H9 (cell line): Measurements from ENCODE around the gene PTPRN2. TPM values are rescaled to one million over a fixed set of nuclear protein-coding genes. Genes with fewer than 3 reads are reported as not detected.

ENCODE experiments used
- DNase-seq: peaks from one replicate; pipeline ENCODE4 v3.0.0-alpha.2; 2017
- H2AFZ ChIP-seq: one replicate; pipeline ENCODE4 v1.6.1; 2013; ENCODE audit warnings: mild to moderate bottlenecking, low read length, control low read depth, moderate library complexity
- H2AK5ac ChIP-seq: 2 replicates; pipeline ENCODE4 v1.6.1; 2013; ENCODE audit warnings: low read length, control low read depth, mixed read lengths; ENCODE audit not compliant: insufficient read length
- H2BK120ac ChIP-seq: one replicate; pipeline ENCODE4 v1.6.1; 2013; ENCODE audit warnings: low read depth, mild to moderate bottlenecking, low read length, control low read depth, inconsistent platforms; ENCODE audit not compliant: poor library complexity, severe bottlenecking
- H2BK12ac ChIP-seq: 2 replicates; pipeline ENCODE4 v1.6.1; 2013; ENCODE audit warnings: low read length, control low read depth, mixed read lengths, low read depth; ENCODE audit not compliant: insufficient read length
- H2BK15ac ChIP-seq: 2 replicates; pipeline ENCODE4 v1.6.1; 2013; ENCODE audit warnings: low read depth, low read length, control low read depth
- H2BK20ac ChIP-seq: one replicate; pipeline ENCODE4 v1.6.1; 2013; ENCODE audit warnings: low read depth, mild to moderate bottlenecking, low read length, control low read depth, inconsistent platforms; ENCODE audit not compliant: poor library complexity, severe bottlenecking
- H2BK5ac ChIP-seq: 2 replicates; pipeline ENCODE4 v1.6.1; 2013; ENCODE audit warnings: low read length, control low read depth, mixed read lengths; ENCODE audit not compliant: insufficient read length
- H3K14ac ChIP-seq: 2 replicates; pipeline ENCODE4 v1.6.1; 2013; ENCODE audit warnings: low read length, control low read depth; ENCODE audit not compliant: insufficient read depth
- H3K18ac ChIP-seq: 2 replicates; pipeline ENCODE4 v1.6.1; 2013; ENCODE audit warnings: low read depth, mild to moderate bottlenecking, mixed read lengths, low read length, control low read depth; ENCODE audit not compliant: insufficient read length
- H3K23ac ChIP-seq: 2 replicates; pipeline ENCODE4 v1.6.1; 2013; ENCODE audit warnings: low read length, control low read depth, mixed read lengths, low read depth; ENCODE audit not compliant: insufficient read length
- H3K23me2 ChIP-seq: 2 replicates; pipeline ENCODE4 v1.6.1; 2013; ENCODE audit warnings: low read depth, mild to moderate bottlenecking, mixed read lengths, low read length, control low read depth; ENCODE audit not compliant: insufficient read length, poor library complexity, severe bottlenecking
- H3K27ac ChIP-seq: 2 replicates; pipeline ENCODE4 v1.5.1; 2013; ENCODE audit warnings: low read length, control low read depth, mixed read lengths, low read depth; ENCODE audit not compliant: insufficient read length
- H3K27me3 ChIP-seq: 2 replicates; pipeline ENCODE4 v1.6.1; 2013; ENCODE audit warnings: low read length, control low read depth, inconsistent platforms; ENCODE audit not compliant: insufficient read depth
- H3K4ac ChIP-seq: 2 replicates; pipeline ENCODE4 v1.6.1; 2013; ENCODE audit warnings: low read depth, mild to moderate bottlenecking, control low read depth, inconsistent platforms, low read length, moderate library complexity
- H3K4me1 ChIP-seq: 2 replicates; pipeline ENCODE4 v1.6.1; 2013; ENCODE audit warnings: low read length, control low read depth, inconsistent platforms; ENCODE audit not compliant: insufficient read depth
- H3K4me2 ChIP-seq: 2 replicates; pipeline ENCODE4 v1.6.1; 2013; ENCODE audit warnings: low read length, control low read depth, mixed read lengths; ENCODE audit not compliant: insufficient read length, insufficient read depth
- H3K56ac ChIP-seq: 2 replicates; pipeline ENCODE4 v1.6.1; 2013; ENCODE audit warnings: low read depth, mild to moderate bottlenecking, mixed read lengths, low read length, control low read depth; ENCODE audit not compliant: insufficient read length
- H3K79me1 ChIP-seq: 2 replicates; pipeline ENCODE4 v1.6.1; 2013; ENCODE audit warnings: low read depth, mild to moderate bottlenecking, moderate library complexity, low read length, control low read depth, inconsistent platforms; ENCODE audit not compliant: insufficient read depth, poor library complexity, severe bottlenecking
- H3K79me2 ChIP-seq: 2 replicates; pipeline ENCODE4 v1.6.1; 2013; ENCODE audit warnings: low read length, control low read depth, inconsistent platforms; ENCODE audit not compliant: insufficient read depth
- H3K9ac ChIP-seq: 2 replicates; pipeline ENCODE4 v1.6.1; 2013; ENCODE audit warnings: low read length, control low read depth, mixed read lengths; ENCODE audit not compliant: insufficient read length; ENCODE audit errors: extremely low read depth
- H3K9me3 ChIP-seq: one replicate; pipeline ENCODE4 v1.6.1; 2013; ENCODE audit warnings: low read depth, low read length, inconsistent platforms; ENCODE audit not compliant: control insufficient read depth
- H3T11ph ChIP-seq: one replicate; pipeline ENCODE4 v1.6.1; 2013; ENCODE audit warnings: mild to moderate bottlenecking, low read length, control low read depth, inconsistent platforms
- H4K20me1 ChIP-seq: one replicate; pipeline ENCODE4 v1.6.1; 2013; ENCODE audit not compliant: control insufficient read depth, insufficient read length, insufficient read depth
- H4K5ac ChIP-seq: 2 replicates; pipeline ENCODE4 v1.6.1; 2013; ENCODE audit warnings: low read depth, mild to moderate bottlenecking, mixed read lengths, low read length, control low read depth; ENCODE audit not compliant: insufficient read length
- H4K8ac ChIP-seq: replicated peaks from 2 replicates; pipeline ENCODE4 v1.6.1; 2013; ENCODE audit warnings: low read length, control low read depth, mixed read lengths, low read depth; ENCODE audit not compliant: insufficient read length
- H4K91ac ChIP-seq: 2 replicates; pipeline ENCODE4 v1.6.1; 2013; ENCODE audit warnings: low read depth, mild to moderate bottlenecking, moderate library complexity, mixed read lengths, low read length, control low read depth; ENCODE audit not compliant: insufficient read length
- H3K27ac Mint-ChIP-seq, 3 experiments: 2 replicates in 2 of 3; 3 replicates in 1 of 3; pipeline ENCODE4 v1.8.0; 2020 to 2021; ENCODE audit warnings: mixed read lengths in 3 of 3, mild to moderate bottlenecking in 1 of 3, moderate library complexity in 1 of 3
- H3K27me3 Mint-ChIP-seq: 2 replicates; pipeline ENCODE4 v1.8.0; 2021; ENCODE audit warnings: low read depth, mild to moderate bottlenecking, moderate library complexity, mixed read lengths
- H3K36me3 Mint-ChIP-seq, 3 experiments: 2 replicates in 2 of 3; 3 replicates in 1 of 3; pipeline ENCODE4 v1.8.0; 2020 to 2021; ENCODE audit warnings: low read depth in 3 of 3, mixed read lengths in 3 of 3; ENCODE audit not compliant: insufficient read depth in 1 of 3
- H3K4me1 Mint-ChIP-seq, 2 experiments: 2 replicates each; pipeline ENCODE4 v1.8.0; 2020; ENCODE audit warnings: mixed read lengths in 2 of 2
- H3K4me3 Mint-ChIP-seq, 2 experiments: 2 replicates in 1 of 2; 3 replicates in 1 of 2; pipeline ENCODE4 v1.8.0; 2020 to 2021; ENCODE audit warnings: mild to moderate bottlenecking in 2 of 2, mixed read lengths in 2 of 2, moderate library complexity in 1 of 2
- H3K9me3 Mint-ChIP-seq, 2 experiments: 2 replicates in 1 of 2; 3 replicates in 1 of 2; pipeline ENCODE4 v1.8.0; 2020; ENCODE audit warnings: mild to moderate bottlenecking in 2 of 2, mixed read lengths in 2 of 2, moderate library complexity in 1 of 2
- CTCF ChIP-seq: fragments of 200-600 bp; sonication (generic); conservative IDR thresholded peaks from 3 replicates; pipeline ENCODE4 v1.8.0; 2021; ENCODE audit warnings: antibody characterized with exemption, mild to moderate bottlenecking
- WGBS: extraction: QIAGEN DNeasy Blood & Tissue Kit; methylation state at CpG from one replicate; pipeline ENCODE4 v1.1.7; 2013; ENCODE audit warnings: missing lambda C conversion rate, low lambda C conversion rate, mixed read lengths; ENCODE audit not compliant: insufficient read length; ENCODE audit errors: extremely low coverage; 5-methylcytosine and 5-hydroxymethylcytosine counted together
- total RNA-seq: library from RNA; stranded (reverse); gene quantifications from 2 replicates; pipeline ENCODE4 v1.2.1, GENCODE V29; 2021

PTPRN2 gene
- total RNA-seq, 1 experiment from 2014 or later: 5.2 TPM

DNA sequence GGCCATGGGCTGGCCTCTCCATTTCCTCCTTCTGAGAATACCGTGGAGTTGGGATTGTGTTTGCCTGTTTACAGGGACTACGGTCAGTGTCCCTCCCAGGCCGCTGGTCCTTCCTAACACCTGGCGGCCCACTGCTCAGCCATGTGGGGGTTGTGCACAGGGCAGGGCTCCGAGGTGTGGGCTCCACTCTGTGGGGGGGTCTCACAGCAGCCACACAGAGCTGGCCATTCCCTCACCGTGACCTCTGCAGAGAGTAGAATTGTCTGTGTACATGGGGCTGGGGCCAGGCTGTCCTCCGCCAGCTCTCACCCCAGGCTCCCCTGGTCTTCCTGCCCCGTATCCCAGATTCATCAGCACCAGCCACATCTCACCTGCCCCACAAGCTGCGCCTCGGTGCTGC lies 60.1 kb downstream of the PTPRN2 start:
- Histone ChIP-seq H4K8ac (no peak overlapping the region), H3K23ac (no peak overlapping the region), H3K23me2 (no peaks in the 10 kb centered on the region), H4K5ac (no peak overlapping the region), H3K18ac (no peak overlapping the region), H3K27ac (no peak overlapping the region), H3K79me1 (no peaks in the 10 kb centered on the region), H2BK5ac (no peak overlapping the region), H4K91ac (no peak overlapping the region), H3K4me1 (peaks cover 2% of the 10 kb centered on the region; the same call in 1 of the 2 replicates), H2BK120ac (no peak overlapping the region), H3K27me3 (no peaks in the 10 kb centered on the region; the same call in 1 of the 2 replicates), H2BK20ac (no peak overlapping the region), H2BK12ac (no peak overlapping the region), H3K4me2 (no peak overlapping the region), H2AFZ (no peak overlapping the region), H2AK5ac (no peak overlapping the region), H3T11ph (no peak overlapping the region), H3K56ac (no peak overlapping the region), H2BK15ac (no peak overlapping the region), H4K20me1 (no peaks in the 10 kb centered on the region), H3K9ac (no peak overlapping the region), H3K79me2 (no peaks in the 10 kb centered on the region), H3K9me3 (peaks cover 2% of the 10 kb centered on the region), H3K14ac (peak overlapping the region; percentile 36), H3K4ac (no peak overlapping the region)
- no CpG with 5 or more reads among the region's 10 CpGs for WGBS
- Mint-ChIP-seq H3K4me1 (peaks cover 12 to 25% of the 10 kb centered on the region in 2 experiments), H3K9me3 (peaks cover 8 to 15% of the 10 kb centered on the region in 2 experiments), H3K4me3 (no peak overlapping the region), H3K27me3 (no peaks in the 10 kb centered on the region; the same call in none of the 2 replicates), H3K36me3 (peaks cover 5 to 14% (median 5%) of the 10 kb centered on the region in 3 experiments), H3K27ac (peak overlapping the region in 2 of 3 experiments; percentile 34 to 44; a peak in 3 of 7 replicates)
- no peak for DNase-seq
- TF ChIP-seq CTCF: no peak
